SK-N-SH treated with all-trans-retinoic acid at 6 μM for 48 hours (cell line): ENCODE measurements around the gene CLEC16A.

ENCODE experiments used
- ARNTL ChIP-seq: fragments of 450-650 bp; formaldehyde crosslinking; IDR thresholded peaks from 2 replicates; pipeline ENCODE4 v1.5.0; 2020; ENCODE audit warnings: low read depth, mild to moderate bottlenecking, moderate library complexity, borderline replicate concordance
- BACH2 ChIP-seq: fragments of 250-450 bp; sonication (Bioruptor Pico); IDR thresholded peaks from 2 replicates; pipeline ENCODE4 v1.9.0; 2021; ENCODE audit warnings: mild to moderate bottlenecking, borderline replicate concordance
- CSDC2 ChIP-seq: fragments of 250-450 bp; sonication (Bioruptor Pico); IDR thresholded peaks from 2 replicates; pipeline ENCODE4 v1.5.0; 2020; ENCODE audit warnings: mild to moderate bottlenecking, moderate library complexity
- ESRRG ChIP-seq: fragments of 250-450 bp; sonication (Bioruptor Pico); IDR thresholded peaks from 2 replicates; pipeline ENCODE4 v1.6.1; 2021; ENCODE audit warnings: mild to moderate bottlenecking
- GLIS3 ChIP-seq: fragments of 250-450 bp; sonication (Bioruptor Pico); IDR thresholded peaks from 2 replicates; pipeline ENCODE4 v1.5.0; 2020; ENCODE audit warnings: mild to moderate bottlenecking, moderate library complexity
- ISL1 ChIP-seq: fragments of 250-450 bp; sonication (Bioruptor Pico); IDR thresholded peaks from 2 replicates; pipeline ENCODE4 v2.1.2; 2022; ENCODE audit warnings: mild to moderate bottlenecking, moderate library complexity
- OSR1 ChIP-seq: fragments of 250-450 bp; sonication (Bioruptor Pico); IDR thresholded peaks from 2 replicates; pipeline ENCODE4 v1.8.0; 2022; ENCODE audit warnings: moderate library complexity, mild to moderate bottlenecking, inconsistent platforms
- RARB ChIP-seq: fragments of 250-450 bp; sonication (Bioruptor Pico); IDR thresholded peaks from 2 replicates; pipeline ENCODE4 v1.8.0; 2021; ENCODE audit warnings: mild to moderate bottlenecking, moderate library complexity
- TOX ChIP-seq: fragments of 250-450 bp; sonication (Bioruptor Pico); IDR thresholded peaks from 2 replicates; pipeline ENCODE4 v1.8.0; 2021; ENCODE audit warnings: mild to moderate bottlenecking, moderate library complexity, borderline replicate concordance
- ZFP30 ChIP-seq: fragments of 450-650 bp; formaldehyde crosslinking; IDR thresholded peaks from 2 replicates; pipeline ENCODE4 v1.5.0; 2022; ENCODE audit warnings: mild to moderate bottlenecking, moderate library complexity
- ZNF565 ChIP-seq: fragments of 450-650 bp; formaldehyde crosslinking; conservative IDR thresholded peaks from 2 replicates; pipeline ENCODE4 v1.5.0; 2020; ENCODE audit warnings: low read depth, mild to moderate bottlenecking, moderate library complexity
- ZNF8 ChIP-seq: fragments of 450-650 bp; formaldehyde crosslinking; IDR thresholded peaks from 2 replicates; pipeline ENCODE4 v1.5.0; 2020; ENCODE audit warnings: mild to moderate bottlenecking, moderate library complexity
- TF ChIP-seq, protein P1 (sequence below): fragments of 250-450 bp; sonication (Bioruptor Pico); IDR thresholded peaks from 2 replicates; pipeline ENCODE4 v1.8.0; 2020; ENCODE audit warnings: mild to moderate bottlenecking, moderate library complexity, borderline replicate concordance
- TF ChIP-seq, protein P2 (sequence below): fragments of 250-450 bp; sonication (Bioruptor Pico); IDR thresholded peaks from 2 replicates; pipeline ENCODE4 v1.5.1; 2020; ENCODE audit warnings: low read depth, mild to moderate bottlenecking, moderate library complexity

DNA sequence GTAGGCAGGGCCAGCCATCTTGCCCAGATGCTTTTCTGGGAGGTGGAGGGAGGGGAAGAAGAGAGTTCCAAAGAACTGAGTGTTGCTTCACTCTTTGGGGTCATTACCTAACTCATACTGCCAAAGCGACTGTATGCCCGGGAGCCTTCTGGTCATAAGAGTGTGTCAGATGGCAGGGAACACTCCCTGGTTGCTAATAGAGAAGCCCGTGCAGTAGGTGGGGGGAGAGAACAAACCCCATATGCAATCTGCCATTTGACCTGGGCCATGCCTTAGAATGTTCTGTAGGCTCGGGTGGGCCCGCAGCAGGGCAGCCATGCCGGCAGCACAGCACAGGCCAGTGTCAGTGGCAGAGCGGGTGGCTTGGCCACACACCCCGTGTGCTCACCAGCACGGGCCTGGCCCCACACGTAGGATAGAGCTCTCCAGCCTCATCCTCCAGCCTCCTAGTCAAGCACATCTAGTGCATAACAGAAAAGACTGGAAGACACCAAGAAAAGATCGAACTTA lies 191.2 kb downstream of the CLEC16A start:
- TF ChIP-seq, protein P1, sequence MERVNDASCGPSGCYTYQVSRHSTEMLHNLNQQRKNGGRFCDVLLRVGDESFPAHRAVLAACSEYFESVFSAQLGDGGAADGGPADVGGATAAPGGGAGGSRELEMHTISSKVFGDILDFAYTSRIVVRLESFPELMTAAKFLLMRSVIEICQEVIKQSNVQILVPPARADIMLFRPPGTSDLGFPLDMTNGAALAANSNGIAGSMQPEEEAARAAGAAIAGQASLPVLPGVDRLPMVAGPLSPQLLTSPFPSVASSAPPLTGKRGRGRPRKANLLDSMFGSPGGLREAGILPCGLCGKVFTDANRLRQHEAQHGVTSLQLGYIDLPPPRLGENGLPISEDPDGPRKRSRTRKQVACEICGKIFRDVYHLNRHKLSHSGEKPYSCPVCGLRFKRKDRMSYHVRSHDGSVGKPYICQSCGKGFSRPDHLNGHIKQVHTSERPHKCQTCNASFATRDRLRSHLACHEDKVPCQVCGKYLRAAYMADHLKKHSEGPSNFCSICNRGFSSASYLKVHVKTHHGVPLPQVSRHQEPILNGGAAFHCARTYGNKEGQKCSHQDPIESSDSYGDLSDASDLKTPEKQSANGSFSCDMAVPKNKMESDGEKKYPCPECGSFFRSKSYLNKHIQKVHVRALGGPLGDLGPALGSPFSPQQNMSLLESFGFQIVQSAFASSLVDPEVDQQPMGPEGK (CRISPR knock-in tag) = no peak
- TF ChIP-seq ZFP30 = no peak
- no peak for TF ChIP-seq ISL1 (CRISPR knock-in tag)
- no peak for TF ChIP-seq RARB (CRISPR knock-in tag)
- no peak for TF ChIP-seq OSR1 (CRISPR knock-in tag)
- no peak for TF ChIP-seq BACH2
- no peak for TF ChIP-seq ZNF565
- no peak for TF ChIP-seq ZNF8 (CRISPR knock-in tag)
- TF ChIP-seq CSDC2 (CRISPR knock-in tag) = no peak
- TF ChIP-seq, protein P2, sequence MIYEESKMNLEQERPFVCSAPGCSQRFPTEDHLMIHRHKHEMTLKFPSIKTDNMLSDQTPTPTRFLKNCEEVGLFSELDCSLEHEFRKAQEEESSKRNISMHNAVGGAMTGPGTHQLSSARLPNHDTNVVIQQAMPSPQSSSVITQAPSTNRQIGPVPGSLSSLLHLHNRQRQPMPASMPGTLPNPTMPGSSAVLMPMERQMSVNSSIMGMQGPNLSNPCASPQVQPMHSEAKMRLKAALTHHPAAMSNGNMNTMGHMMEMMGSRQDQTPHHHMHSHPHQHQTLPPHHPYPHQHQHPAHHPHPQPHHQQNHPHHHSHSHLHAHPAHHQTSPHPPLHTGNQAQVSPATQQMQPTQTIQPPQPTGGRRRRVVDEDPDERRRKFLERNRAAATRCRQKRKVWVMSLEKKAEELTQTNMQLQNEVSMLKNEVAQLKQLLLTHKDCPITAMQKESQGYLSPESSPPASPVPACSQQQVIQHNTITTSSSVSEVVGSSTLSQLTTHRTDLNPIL (CRISPR knock-in tag) = no peak
- no peak for TF ChIP-seq GLIS3 (CRISPR knock-in tag)
- TF ChIP-seq TOX (CRISPR knock-in tag) = no peak
- TF ChIP-seq ARNTL (CRISPR knock-in tag) = no peak
- TF ChIP-seq ESRRG (CRISPR knock-in tag) = no peak
